Stimulated activated naive CD8-positive, alpha-beta T cell treated with anti-CD3 and anti-CD28 coated beads, Interleukin-15, Interleukin-2, amounts not matched to agents 100 ng/mL and 50 ng/mL, for 24 hours (primary cell): ENCODE results near the gene APLP1.
"Not testable (repeated sequence)": the region's sequence is repeated elsewhere in the genome, so short reads cannot be mapped to it uniquely, and the experiment has no call there.

Source experiments
- H3K27ac Mint-ChIP-seq: one replicate; pipeline ENCODE4 v1.8.0; 2021; ENCODE audit warnings: mild to moderate bottlenecking, mixed read lengths
- H3K27me3 Mint-ChIP-seq: one replicate; pipeline ENCODE4 v1.8.0; 2021; ENCODE audit warnings: mixed read lengths
- H3K36me3 Mint-ChIP-seq: one replicate; pipeline ENCODE4 v1.8.0; 2021; ENCODE audit warnings: low read depth, mixed read lengths
- H3K4me1 Mint-ChIP-seq: one replicate; pipeline ENCODE4 v1.8.0; 2021; ENCODE audit warnings: low read depth, mixed read lengths
- H3K4me3 Mint-ChIP-seq: one replicate; pipeline ENCODE4 v1.8.0; 2021; ENCODE audit warnings: mild to moderate bottlenecking, mixed read lengths
- H3K9me3 Mint-ChIP-seq: one replicate; pipeline ENCODE4 v1.8.0; 2021; ENCODE audit warnings: mixed read lengths

APLP1 gene

GRCh38 chr19:35885904-35886303 is 17.5 kb downstream of the APLP1 start:
- Mint-ChIP-seq H3K4me3 (no peak overlapping the region), H3K36me3 (peaks cover 48% of the 10 kb centered on the region), H3K4me1 (peaks cover 5% of the 10 kb centered on the region), H3K27ac (peak overlapping the region; percentile 36), H3K9me3 (no peaks in the 10 kb centered on the region), H3K27me3 (no peaks in the 10 kb centered on the region)

GRCh38 chr19:35887197-35887596 is 18.8 kb downstream of the APLP1 start:
- Mint-ChIP-seq H3K4me1 (peaks cover 3% of the 10 kb centered on the region), H3K27me3 (no peaks in the 10 kb centered on the region), H3K9me3 (no peaks in the 10 kb centered on the region), H3K27ac (no peak overlapping the region), H3K4me3 (no peak overlapping the region), H3K36me3 (peaks cover 57% of the 10 kb centered on the region)

GRCh38 chr19:35888398-35888797 is 20.0 kb downstream of the APLP1 start:
- Mint-ChIP-seq H3K27me3 (no peaks in the 10 kb centered on the region), H3K36me3 (peaks cover 69% of the 10 kb centered on the region), H3K9me3 (no peaks in the 10 kb centered on the region), H3K4me1 (peaks cover 8% of the 10 kb centered on the region), H3K4me3 (no peak overlapping the region), H3K27ac (peak overlapping the region; percentile 53)

GRCh38 chr19:35889370-35890112 is 21.2 kb downstream of the APLP1 start:
- Mint-ChIP-seq H3K9me3 (no peaks in the 10 kb centered on the region), H3K27me3 (no peaks in the 10 kb centered on the region), H3K27ac (peak overlapping the region; percentile 45), H3K4me1 (peaks cover 8% of the 10 kb centered on the region), H3K4me3 (no peak overlapping the region), H3K36me3 (peaks cover 80% of the 10 kb centered on the region)

GRCh38 chr19:35890113-35890650 is 21.8 kb downstream of the APLP1 start:
- H3K27ac Mint-ChIP-seq = peak overlapping the region; percentile 45
- H3K36me3 Mint-ChIP-seq = peaks cover 86% of the 10 kb centered on the region
- H3K4me3 Mint-ChIP-seq = no peak overlapping the region
- H3K9me3 Mint-ChIP-seq = no peaks in the 10 kb centered on the region
- H3K4me1 Mint-ChIP-seq = peaks cover 12% of the 10 kb centered on the region
- no peaks in the 10 kb centered on the region for H3K27me3 Mint-ChIP-seq

GRCh38 chr19:35891819-35892218 is 23.4 kb downstream of the APLP1 start:
- Mint-ChIP-seq H3K36me3 (peaks cover 84% of the 10 kb centered on the region), H3K4me1 (peaks cover 24% of the 10 kb centered on the region)
- not testable (repeated sequence) for H3K9me3 Mint-ChIP-seq, H3K27me3 Mint-ChIP-seq, H3K27ac Mint-ChIP-seq, H3K4me3 Mint-ChIP-seq

- Mint-ChIP-seq H3K4me3 (peak overlapping the region; percentile 23), H3K27ac (no peak overlapping the region), H3K9me3 (no peaks in the 10 kb centered on the region), H3K4me1 (peaks cover 38% of the 10 kb centered on the region), H3K36me3 (peaks cover 80% of the 10 kb centered on the region), H3K27me3 (no peaks in the 10 kb centered on the region)
These were observed 26.0 kb downstream of the APLP1 start for GRCh38 chr19:35894342-35894741.

GRCh38 chr19:35895911-35896642 is 27.7 kb downstream of the APLP1 start:
- no peaks in the 10 kb centered on the region for H3K27me3 Mint-ChIP-seq
- H3K4me3 Mint-ChIP-seq = peak overlapping the region; percentile 87
- H3K9me3 Mint-ChIP-seq = no peaks in the 10 kb centered on the region
- H3K27ac Mint-ChIP-seq = peak overlapping the region; percentile 67
- H3K4me1 Mint-ChIP-seq = peaks cover 45% of the 10 kb centered on the region
- H3K36me3 Mint-ChIP-seq = peaks cover 68% of the 10 kb centered on the region

GRCh38 chr19:35896643-35897040 is 28.3 kb downstream of the APLP1 start:
- H3K36me3 Mint-ChIP-seq = peaks cover 64% of the 10 kb centered on the region
- H3K9me3 Mint-ChIP-seq = no peaks in the 10 kb centered on the region
- H3K4me3 Mint-ChIP-seq = peak overlapping the region; percentile 87
- H3K27ac Mint-ChIP-seq = peak overlapping the region; percentile 45
- no peaks in the 10 kb centered on the region for H3K27me3 Mint-ChIP-seq
- H3K4me1 Mint-ChIP-seq = peaks cover 49% of the 10 kb centered on the region

GRCh38 chr19:35897706-35898451 is 29.5 kb downstream of the APLP1 start:
- Mint-ChIP-seq H3K4me1 (peaks cover 56% of the 10 kb centered on the region), H3K36me3 (peaks cover 54% of the 10 kb centered on the region), H3K27ac (peak overlapping the region; percentile 87), H3K9me3 (no peaks in the 10 kb centered on the region), H3K4me3 (peak overlapping the region; percentile 87), H3K27me3 (no peaks in the 10 kb centered on the region)

- Mint-ChIP-seq H3K4me3 (peak overlapping the region; percentile 87), H3K4me1 (peaks cover 59% of the 10 kb centered on the region), H3K27ac (peak overlapping the region; percentile 87), H3K27me3 (no peaks in the 10 kb centered on the region), H3K36me3 (peaks cover 48% of the 10 kb centered on the region), H3K9me3 (no peaks in the 10 kb centered on the region)
These were observed 30.1 kb downstream of the APLP1 start for GRCh38 chr19:35898499-35898809.

GRCh38 chr19:35899547-35900214 is 31.3 kb downstream of the APLP1 start:
- Mint-ChIP-seq H3K27me3 (no peaks in the 10 kb centered on the region), H3K36me3 (peaks cover 36% of the 10 kb centered on the region), H3K4me3 (peak overlapping the region; percentile 87), H3K9me3 (no peaks in the 10 kb centered on the region), H3K27ac (peak overlapping the region; percentile 87), H3K4me1 (peaks cover 71% of the 10 kb centered on the region)

GRCh38 chr19:35901055-35901644 is 32.8 kb downstream of the APLP1 start:
- H3K4me3 Mint-ChIP-seq = peak overlapping the region; percentile 87
- H3K4me1 Mint-ChIP-seq = peaks cover 67% of the 10 kb centered on the region
- H3K27ac Mint-ChIP-seq = peak overlapping the region; percentile 87
- H3K9me3 Mint-ChIP-seq = no peaks in the 10 kb centered on the region
- peaks cover 25% of the 10 kb centered on the region for H3K36me3 Mint-ChIP-seq
- no peaks in the 10 kb centered on the region for H3K27me3 Mint-ChIP-seq
